Activated T-helper 1 cell treated with Interleukin-2 at 50 U/mL for 16 hours (primary cell): ENCODE results near the gene NLRC5.
"Not testable (repeated sequence)": the region's sequence is repeated elsewhere in the genome, so short reads cannot be mapped to it uniquely, and the experiment has no call there.

Source experiments
- DNase-seq: peaks from one replicate; pipeline ENCODE4 v3.0.0-alpha.2; 2020; ENCODE audit warnings: low read depth

Gene NLRC5

DNA sequence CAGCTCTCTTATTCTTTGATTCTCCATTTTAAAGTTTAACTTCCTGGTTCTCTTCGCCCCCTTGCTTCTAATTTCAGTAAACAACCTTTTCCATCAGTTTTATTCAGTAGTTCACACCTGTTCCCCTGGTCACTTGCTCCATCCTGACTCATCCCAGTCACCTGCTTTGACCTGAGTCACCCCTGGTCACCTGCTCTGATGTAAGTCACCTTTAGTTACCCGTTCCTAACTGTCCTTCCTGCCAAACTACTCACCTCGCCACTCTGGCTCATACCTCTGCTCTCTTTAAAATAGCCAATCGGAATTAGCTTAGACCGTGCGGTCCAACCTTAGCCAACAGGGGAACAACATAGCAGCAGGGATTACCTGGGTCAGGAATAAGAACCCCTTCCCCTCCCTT, 4.7 kb upstream of the NLRC5 start:
- no peak for DNase-seq

DNA sequence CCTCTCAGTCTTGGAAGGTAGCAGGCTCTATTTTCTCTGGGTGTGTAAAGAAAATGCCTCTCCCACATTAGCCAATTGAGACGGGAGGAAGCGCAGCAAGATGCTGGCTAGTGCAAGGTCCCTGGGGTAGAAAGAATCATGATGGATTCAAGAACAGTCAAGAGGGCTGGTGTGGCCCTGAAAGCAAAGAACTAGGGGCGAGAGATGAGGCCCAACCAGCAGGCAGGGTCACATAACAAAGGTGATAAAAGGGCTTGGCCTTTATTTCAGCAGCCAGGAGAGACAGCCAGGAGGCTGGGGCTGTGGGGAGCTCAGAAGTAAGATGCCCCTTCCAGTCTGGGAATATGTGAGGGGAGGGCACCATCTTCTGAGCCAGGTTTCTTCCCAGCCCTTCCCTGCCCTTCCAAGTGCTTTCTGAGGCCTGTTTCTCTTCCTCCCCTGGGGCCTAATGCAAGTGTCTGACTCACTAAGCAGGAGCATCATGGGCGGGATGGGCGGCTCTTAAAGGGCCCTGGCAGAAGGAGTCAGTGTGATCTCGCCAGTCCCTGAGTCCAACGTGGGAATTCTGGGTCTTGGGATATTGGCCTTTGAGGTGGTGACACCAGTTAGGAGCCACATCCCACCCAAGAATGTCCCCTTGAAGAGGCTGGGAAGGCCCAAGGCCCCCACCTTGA, 3.9 kb upstream of the NLRC5 start:
- DNase-seq: no peak

DNA sequence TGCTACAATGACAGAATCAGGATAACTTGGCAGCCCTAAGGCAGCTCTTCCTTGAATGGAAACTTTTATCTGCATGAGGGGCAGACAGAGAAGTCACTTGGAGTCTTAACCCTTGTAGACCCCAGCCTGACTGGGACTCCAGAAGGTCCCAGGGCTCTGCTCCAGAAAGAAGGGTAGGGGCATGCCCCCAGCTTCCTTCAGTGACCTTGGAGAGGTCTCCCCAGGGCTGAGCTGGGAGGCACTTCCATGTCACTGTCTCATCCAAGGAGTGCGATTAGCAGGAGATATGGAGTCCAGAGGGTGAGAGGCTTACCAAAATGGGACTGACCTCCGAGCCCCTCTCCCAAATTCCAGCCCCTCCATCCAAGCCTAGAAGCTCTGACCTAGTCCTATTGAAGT, 3.4 kb upstream of the NLRC5 start:
- no peak for DNase-seq

DNA sequence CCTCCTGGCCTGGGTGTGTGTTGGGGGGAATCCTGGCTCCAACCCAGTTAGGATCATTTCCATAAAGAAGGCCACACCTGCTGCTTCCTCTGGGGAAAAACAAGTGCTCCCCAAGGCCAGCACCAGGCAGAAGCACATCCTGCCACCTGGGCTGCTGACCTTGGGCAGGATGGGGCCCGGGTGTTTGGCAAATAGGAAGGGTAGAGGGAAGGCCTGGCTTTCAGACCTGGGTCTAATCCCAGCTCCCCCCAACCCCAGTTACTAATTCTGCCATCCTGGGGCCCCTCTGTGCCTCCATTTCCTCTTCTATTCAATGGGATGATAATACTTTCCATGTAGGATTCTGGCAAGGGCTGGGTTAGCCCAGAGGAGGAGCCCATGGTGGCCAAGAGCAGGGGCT, 3.0 kb upstream of the NLRC5 start:
- DNase-seq: no peak

DNA sequence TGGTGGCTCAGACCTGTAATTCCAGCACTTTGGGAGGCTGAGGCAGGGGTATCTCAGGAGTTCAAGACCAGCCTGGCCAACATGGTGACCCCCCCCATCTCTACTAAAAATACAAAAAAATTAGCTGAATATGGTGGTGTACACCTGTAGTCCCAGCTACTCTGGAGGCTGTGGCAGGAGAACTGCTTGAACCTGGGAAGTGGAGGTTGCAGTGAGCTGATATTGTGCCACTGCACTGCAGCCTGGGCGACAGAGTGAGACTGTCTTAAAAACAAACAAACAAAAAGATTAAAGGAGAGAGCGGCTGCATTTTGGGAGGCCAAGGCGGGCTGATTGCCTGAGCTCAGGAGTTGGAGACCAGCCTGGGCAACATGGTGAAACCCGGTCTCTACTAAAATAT, 2.4 kb upstream of the NLRC5 start:
- DNase-seq: not testable (repeated sequence)

DNA sequence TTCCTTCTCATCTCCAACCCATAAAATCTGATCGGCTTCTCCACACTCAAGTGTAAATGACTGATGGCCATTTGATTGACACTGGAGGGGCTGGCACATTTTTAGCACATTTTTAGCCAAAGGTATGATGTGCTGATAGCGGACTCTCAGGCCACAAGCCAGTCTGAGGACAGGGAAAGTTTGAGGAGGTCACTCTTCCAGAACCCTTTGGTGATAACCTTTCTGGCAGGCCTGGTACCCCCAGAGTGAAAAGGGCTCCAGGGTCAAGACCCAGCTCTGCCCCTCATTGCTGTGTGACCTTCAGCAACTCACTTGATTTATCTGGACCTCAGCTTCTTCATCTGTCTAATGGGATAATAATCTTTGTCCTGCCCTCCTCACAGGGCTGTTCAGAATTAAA, 1.7 kb upstream of the NLRC5 start:
- DNase-seq: no peak

DNA sequence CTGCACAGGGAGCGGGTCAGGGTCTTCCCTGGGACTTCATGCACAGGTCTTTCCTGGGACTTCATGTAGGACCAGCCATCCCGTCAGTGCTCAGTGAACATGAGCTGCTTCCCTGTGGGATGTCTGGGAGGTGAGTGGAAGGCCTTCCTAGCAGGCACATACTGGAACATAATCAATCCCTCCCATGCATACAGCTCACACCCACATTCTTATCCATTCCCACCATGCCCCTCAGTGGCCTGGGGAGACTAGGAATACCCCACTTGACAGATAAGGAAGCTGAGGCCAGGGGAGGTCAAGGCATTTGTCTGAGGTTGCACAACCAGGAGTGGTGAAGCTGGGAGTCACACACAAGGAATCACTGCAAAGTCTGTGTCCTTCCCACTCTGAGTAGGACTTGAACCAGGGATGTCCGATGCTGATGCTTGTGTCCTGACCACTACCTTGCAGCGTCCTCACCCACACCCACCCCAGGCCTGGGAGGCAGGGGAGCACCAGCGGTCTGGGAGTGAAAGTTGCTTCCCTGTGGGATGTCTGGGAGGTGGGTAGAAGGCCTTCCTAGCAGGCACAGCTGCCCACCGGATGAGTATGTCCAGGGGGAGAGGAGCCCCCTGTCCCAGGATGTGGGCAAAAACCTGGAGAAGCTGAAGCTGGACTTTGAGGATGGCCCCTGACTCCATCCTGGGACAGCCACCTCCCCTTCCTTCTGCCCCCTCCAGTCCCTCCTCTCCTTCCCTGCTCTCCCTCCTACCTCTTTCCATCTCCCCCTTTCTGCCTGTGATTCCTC, 1.0 kb upstream of the NLRC5 start:
- no peak for DNase-seq

DNA sequence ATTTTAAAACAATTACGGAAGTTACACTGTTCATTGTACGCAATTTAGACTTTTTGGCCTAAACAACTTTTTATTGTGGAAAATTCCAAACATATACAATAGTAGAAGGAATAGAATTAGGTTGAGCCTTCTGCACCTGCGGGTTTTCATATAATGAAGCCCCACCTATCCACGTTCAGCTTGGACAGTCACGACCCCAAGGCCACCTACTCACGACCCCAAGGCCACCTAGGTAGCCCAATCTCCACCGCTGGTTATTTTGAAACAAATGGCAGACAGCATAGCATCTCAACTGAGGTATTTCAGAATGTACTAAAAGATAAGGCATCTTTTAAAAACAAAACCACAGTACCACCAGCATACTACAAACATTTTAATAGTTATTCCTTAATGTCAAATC, 631 bp downstream of the NLRC5 start:
- no peak for DNase-seq

DNA sequence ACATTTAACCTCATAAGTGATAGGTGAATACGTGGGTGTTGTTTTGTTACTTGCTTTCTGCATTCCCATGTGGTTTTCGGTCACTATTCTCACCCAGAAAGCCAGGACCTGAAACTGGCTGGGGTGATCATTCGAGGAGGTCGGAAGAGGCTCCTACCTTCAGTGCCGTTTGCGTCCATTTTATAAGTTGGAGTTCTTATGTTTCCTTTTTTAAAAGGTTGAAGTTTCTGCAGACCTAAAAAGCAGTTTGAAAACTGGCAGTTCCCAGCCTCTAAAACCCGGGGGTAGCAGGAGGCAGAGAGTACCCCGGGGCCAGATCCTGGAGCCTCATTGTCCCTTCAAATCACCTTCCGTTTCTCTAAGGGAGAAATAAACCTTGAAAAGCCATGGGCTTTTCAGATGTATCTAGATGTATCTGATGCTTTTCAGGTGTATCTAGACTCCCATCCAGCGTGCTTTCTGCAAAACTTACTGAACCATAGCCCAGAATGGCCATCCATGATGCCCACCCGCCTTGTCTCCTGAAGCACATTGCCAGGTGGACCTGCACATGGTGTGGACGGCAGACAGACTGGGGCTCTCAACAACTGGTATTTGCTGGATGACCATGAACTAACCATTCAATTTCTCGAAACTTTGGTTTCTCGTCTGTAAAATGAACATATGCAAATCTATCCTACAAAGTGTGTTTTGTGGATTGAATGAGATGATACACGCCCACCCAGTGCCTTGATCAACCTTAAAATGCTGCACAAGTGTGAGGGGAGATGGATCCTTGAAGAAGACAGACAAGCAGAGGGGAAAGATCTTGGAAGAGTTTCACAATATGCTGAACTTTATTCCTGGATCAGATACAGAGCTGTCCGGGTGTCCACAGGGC, 1.3 kb downstream of the NLRC5 start:
- no peak for DNase-seq

DNA sequence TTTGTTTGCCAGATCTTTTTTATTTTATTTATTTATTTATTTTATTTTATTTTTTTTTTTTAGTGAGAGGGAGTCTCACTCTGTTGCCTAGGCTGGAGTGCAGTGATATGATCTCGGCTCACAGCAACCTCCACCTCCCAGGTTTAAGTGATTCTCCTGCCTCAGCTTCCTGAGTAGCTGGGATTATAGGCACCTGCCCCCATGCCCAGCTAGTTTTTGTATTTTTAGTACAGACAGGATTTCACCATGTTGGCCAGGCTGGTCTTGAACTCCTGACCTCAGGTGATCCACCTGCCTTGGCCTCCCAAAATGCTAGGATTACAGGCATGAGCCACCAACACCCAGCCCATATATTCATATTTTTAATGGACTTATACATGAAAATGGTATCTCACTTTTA, 3.1 kb downstream of the NLRC5 start:
- not testable (repeated sequence) for DNase-seq

DNA sequence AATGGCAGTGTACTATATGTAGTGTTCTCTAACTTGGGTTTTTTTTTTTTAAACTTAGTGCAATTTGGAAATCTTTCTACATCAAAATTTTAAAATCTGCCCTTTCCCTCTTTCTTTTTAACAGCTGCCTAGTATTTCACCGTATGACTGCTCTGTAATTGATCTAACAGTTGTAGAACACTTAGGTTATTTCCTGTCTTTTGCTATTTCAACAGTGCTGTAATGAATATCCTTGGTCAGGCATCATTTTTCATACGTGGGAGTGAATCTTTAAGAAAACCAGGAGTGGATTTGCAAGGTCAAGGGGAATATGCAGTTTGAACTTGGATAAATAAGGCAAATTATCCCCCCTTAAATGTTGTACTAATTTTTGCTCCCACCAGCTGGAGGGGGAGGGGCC, 3.8 kb downstream of the NLRC5 start:
- no peak for DNase-seq

DNA sequence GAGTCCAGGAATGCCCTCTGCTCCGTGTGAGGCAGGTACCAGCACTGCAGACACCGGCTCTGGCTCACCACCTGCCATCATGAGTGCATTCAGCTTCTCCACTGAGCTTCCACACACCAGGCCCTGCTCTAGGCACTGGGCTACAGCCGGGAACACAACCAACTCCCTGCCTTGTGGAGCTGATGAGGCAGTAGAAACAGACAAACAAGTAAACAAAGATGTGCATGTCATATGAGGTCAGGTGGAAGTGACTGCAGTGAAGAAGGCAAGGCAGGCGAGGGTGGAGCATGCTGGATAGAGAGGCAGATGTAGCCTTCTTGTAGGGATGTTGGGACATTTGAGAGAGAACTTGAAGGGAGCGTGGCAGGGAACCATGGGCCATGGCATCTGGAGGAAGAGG, 5.0 kb downstream of the NLRC5 start:
- DNase-seq: no peak

DNA sequence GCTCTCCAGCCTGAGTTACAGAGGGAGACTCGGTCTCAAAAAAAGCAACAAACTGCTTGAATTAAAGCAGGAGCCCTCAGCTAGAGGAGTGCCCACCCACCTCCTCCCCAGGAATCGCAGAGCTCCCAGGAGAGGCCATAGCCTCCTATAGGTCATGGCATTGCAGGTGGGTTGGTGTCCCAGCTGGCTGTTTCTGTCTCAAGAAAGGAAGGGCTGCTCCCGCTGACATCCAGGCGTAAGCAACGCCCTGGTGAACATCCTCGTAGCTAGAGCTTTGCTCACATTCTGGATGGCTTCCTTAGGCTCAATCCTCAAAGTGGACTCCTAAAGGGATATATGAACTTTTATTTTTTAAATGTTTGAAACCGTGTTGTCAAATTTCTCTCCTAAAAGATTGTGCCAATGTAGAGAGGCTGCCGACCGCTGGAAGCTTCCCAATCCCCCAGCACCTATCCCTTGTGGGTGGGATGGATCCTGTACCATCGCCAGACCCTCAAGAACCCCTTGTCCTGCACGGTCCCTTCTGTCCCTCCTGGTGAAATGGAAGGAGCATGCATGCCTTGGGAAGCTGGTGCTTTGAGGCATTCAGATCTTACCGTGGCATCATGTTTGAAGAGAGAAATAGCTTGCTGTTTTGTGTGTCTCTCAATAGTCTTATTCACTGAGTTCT, 5.9 kb downstream of the NLRC5 start:
- DNase-seq: no peak

DNA sequence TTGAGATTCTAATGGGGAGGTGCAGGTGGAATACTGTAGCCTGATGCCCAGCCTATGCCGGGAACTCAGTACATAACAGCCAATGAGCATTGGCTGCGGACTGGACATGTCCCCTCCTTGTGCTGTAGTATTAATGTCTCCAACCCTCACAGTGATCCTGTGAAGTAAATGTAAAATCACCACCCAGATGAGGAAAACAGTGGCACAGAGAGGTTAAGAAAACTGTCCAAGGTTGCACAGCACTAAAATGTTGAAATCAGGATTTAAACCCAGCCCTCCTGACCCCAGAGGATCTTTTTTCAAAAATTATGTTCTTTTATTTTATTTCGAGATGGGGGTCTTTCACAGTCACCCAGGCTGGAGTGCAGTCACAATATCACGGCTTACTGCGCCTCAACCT, 7.9 kb downstream of the NLRC5 start:
- no peak for DNase-seq

DNA sequence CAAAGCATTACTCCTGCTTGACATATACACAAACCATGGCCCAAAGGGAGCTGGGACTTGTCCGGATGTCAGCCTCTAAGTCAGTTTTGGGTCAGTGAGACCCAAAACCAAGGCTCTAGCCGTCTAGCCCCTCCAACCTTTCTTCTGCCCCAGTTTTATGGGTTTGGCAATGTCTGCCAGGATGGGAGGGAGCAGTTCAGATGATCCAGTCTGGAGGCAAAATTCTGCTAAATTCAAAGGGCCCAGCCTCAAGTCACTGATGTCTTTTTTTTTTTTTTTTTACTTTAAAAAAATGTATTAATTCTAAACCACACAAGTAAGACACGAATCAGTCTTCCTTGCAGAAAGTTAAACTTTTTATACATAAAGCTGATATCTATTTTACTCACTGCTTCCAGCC, 8.6 kb downstream of the NLRC5 start:
- no peak for DNase-seq

DNA sequence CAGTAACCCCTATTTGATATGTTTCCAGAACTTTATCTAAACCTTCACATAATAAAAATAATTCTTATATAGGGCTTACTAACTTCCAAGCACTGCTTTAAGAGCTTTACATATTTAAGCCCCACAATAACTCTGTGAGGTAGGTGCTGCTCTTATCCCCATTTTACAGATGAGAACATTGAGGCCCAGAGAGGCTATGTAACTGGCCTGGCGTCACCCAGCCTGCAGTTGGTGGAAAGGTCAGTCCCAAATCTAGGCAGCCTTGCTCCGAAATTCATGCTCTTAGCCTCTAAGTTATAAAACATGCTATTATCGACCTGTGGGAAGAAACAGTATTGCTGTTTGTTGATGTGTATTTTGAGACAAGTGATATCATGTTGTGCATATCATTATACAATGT, 9.0 kb downstream of the NLRC5 start:
- no peak for DNase-seq

DNA sequence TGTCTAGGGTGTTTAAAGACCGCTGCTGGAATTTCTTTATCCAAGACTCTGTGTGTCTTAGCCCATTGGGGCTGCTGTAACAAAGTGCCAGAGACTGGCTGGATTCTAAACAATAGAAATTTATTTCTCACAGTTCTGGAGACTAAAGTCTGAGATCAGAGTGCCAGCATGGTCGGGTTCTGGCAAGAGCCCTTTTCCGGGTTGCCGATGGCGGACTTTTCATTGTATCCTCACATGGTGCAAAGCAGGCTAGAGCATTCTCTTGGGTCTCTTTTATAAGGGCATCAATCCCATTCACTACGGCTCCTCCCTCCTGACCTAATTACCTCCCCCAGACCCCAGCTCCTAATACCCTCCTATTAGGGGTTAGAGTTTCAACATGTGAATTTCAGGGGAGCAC, 9.5 kb downstream of the NLRC5 start:
- DNase-seq: no peak

DNA sequence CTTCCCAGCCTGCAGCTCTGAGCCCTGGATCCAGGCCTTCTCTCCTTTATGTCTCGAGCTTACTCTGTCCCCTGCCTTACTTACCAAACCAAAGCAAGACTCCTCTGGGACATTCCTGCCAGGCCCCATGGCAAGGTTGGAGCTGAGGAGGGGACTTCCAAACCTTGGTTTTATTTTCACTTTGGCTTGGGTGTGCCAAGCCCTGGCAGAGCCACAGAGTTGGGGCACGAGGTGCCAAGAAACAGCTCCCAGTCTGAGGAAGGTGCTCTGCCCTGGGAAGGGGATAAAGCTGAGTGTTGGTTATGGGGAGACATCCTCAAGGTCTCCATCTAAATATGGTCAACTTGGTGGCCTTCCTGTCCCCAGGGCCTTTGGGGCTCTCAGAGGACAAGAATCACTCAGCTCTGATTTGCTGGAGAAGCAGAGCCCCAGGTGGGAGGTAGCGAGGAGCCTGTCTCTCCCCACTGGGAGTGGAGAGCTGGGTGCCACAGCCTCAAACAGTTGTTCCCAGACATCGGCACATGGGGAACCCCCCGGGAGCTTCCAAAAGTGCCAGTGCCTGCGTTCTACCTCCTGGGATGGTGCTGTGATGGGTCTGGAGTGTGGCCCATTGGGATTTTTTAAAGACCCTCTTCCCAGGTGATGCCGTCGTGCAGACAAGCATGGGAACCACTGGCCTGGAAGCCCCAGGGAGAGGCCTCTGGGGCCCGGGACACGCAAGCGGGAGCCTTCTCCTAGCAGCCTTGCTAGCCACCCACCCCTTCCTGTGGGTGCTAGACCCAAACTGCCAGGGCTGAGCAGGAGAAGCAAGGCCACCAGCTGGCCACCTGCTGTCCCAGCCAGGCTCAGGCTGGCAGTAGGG, 10.3 kb downstream of the NLRC5 start:
- no peak for DNase-seq

DNA sequence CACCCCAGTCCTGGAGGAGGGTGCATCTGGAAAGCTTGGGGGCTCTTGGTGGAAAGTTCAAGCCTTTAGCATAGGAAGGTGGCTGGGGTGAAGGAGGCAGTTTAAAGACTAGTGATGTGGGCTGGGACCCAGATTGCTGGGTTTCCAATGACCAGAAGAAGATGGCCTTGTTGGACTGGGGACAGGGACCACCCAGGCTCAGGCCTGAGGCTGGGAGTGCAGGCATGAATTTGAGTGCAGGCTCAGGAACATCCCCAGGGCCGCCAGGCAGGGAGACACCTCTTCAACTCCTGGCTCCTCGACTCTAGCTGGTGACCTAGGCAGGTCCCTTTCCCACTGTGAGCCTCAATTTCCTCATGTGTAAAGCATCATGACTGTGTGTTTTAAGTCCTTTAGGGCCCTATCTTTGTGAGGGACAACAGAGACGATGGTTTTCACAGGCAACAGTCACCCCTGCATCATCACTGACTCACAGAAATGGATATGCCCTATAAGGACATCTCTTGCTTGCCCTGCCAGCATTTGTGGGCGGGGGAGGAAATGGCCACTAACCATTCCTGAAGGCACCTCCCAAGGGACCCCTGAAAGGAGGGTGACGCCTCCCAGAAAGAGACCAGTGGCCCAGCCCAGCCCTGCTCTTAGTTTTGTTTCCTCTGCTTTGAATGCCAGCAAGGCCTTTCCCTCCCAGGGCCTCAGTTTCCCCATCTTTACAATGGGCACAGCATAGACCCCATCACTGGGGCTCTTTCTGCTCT, 11.1 kb downstream of the NLRC5 start:
- DNase-seq: no peak

DNA sequence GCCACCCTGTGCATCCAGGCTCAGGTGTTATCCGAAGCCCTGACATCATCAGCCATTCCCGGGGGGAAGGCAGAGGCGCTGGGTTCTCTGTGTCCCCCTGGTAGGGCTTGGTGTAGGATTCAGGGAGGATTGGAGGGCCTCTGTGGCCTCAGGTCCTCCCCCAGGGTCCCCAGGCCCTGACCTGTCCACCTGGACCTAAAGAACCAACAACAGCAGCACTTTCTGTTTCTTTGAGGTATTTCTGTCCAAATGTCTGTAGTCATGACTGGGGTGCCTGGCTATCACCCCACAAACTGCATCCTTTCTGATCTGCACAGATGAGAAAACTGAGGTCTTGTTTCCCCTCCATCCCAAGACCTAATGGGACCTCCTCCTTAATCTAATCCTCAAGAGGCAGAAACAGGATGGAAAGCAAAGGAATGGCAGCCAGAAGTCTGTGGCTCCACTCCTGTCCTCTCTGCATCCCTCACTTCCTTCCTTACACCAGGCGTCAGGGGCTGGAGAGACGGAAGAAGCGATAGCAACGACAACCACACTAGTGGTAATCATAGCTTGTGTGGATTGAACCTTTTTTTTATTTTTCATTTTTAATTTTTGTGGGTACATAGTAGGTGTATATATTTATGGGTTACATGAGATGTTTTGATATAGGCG, 11.8 kb downstream of the NLRC5 start:
- no peak for DNase-seq
